ENCODE data around the gene REXO4. TPM values are rescaled to one million over a fixed set of nuclear protein-coding genes. Genes with fewer than 3 reads are reported as not detected.

Gene REXO4
- total RNA-seq, 3 donors from 2014 or later = 18.7 to 26.0 (median 20.1) TPM

DNA sequence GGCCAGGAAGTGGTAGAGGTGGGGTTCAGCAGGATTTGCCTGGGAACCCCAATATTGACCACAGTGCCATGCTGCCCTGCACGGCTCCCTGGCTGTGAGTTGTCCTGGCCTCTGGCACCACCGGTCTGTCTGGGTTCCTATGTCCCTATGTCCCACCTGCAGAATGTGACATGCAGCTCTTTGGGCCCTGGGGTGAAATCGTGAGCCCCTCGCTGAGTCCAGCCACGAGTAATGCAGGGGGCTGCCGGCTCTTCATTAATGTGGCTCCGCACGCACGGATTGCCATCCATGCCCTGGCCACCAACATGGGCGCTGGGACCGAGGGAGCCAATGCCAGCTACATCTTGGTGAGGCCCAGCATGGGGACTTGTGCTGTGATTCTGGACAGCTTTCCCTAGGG, 39.9 kb upstream of the REXO4 start:
- Histone ChIP-seq H3K4me3 (no peak overlapping the region), H3K4me1 (ENCODE audit: low read depth) (peaks cover 9% of the 10 kb centered on the region), H3K36me3 (ENCODE audit: low read depth) (no peaks in the 10 kb centered on the region), H3K9me3 (no peaks in the 10 kb centered on the region)
- TF ChIP-seq, protein P1, sequence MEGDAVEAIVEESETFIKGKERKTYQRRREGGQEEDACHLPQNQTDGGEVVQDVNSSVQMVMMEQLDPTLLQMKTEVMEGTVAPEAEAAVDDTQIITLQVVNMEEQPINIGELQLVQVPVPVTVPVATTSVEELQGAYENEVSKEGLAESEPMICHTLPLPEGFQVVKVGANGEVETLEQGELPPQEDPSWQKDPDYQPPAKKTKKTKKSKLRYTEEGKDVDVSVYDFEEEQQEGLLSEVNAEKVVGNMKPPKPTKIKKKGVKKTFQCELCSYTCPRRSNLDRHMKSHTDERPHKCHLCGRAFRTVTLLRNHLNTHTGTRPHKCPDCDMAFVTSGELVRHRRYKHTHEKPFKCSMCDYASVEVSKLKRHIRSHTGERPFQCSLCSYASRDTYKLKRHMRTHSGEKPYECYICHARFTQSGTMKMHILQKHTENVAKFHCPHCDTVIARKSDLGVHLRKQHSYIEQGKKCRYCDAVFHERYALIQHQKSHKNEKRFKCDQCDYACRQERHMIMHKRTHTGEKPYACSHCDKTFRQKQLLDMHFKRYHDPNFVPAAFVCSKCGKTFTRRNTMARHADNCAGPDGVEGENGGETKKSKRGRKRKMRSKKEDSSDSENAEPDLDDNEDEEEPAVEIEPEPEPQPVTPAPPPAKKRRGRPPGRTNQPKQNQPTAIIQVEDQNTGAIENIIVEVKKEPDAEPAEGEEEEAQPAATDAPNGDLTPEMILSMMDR (IDR thresholded peaks at IDR 0.05) = no peak
- ATAC-seq = no peak
- DNase-seq = no peak
- intact Hi-C loops (cut with DNase I, micrococcal nuclease) = no loop called here

DNA sequence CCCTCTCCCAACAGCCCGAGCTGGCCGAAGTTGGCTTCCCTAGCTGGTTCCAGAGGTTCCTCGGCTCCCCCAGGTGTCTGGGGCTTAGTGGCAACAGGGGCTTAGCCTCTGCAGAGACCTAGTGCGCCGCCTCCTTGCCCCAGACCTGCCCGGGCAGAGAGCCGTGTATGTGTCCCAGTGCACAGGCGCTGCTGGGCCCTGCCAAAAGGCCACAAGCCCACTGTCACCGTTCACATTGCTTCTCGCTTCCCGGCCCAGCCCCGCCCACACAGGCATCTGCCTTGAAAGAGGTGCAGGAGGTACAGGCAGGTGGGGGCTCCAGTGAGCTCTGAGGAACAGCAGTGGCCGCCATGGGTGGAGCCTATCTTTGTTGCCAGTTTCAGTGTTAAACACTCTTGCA, 39.4 kb upstream of the REXO4 start:
- peak in 1 of 3 donors; percentile 58 for DNase-seq
- no peak overlapping the region for H3K4me3 ChIP-seq
- H3K4me1 ChIP-seq (ENCODE audit: low read depth) = peaks cover 9% of the 10 kb centered on the region
- H3K36me3 ChIP-seq (ENCODE audit: low read depth) = no peaks in the 10 kb centered on the region
- no peak for ATAC-seq
- intact Hi-C loops (cut with DNase I, micrococcal nuclease) = no loop called here
- no peaks in the 10 kb centered on the region for H3K9me3 ChIP-seq
- TF ChIP-seq, protein P1 (IDR thresholded peaks at IDR 0.05) = no peak

DNA sequence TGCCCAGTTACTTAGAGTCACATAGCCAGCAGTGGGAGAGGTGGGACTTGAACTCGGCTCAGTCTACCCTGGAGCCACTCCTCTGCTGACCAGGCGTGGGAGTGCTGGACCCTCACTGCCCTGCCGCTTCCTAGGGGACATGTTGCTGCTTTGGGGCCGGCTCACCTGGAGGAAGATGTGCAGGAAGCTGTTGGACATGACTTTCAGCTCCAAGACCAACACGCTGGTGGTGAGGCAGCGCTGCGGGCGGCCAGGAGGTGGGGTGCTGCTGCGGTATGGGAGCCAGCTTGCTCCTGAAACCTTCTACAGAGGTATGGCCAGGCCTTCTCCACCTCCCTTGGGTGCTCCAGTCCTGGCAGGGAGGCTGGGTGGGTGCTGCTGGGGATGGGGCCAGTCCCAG, 38.6 kb upstream of the REXO4 start:
- Histone ChIP-seq H3K4me1 (ENCODE audit: low read depth) (peaks cover 7% of the 10 kb centered on the region), H3K9me3 (no peaks in the 10 kb centered on the region), H3K4me3 (no peak overlapping the region), H3K36me3 (ENCODE audit: low read depth) (no peaks in the 10 kb centered on the region)
- intact Hi-C loops (cut with DNase I, micrococcal nuclease) = no loop called here
- TF ChIP-seq, protein P1 (IDR thresholded peaks at IDR 0.05) = no peak
- DNase-seq (no peak), ATAC-seq (no peak)

DNA sequence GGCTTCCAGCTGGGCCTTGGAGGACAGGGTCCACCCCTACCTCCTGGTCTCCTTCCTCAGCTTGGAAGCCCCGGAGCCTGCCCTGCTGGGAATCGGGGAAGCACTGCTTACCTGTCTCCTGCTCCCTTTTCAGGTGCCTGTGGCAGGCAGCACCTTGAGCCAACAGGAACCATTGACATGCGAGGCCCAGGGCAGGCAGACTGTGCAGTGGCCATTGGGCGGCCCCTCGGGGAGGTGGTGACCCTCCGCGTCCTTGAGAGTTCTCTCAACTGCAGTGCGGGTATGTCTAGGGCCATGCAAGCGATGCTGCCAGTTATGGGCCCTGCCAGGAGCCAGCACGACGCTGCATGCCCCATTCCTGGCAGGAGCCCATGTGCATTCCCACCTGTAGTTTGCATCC, 38.1 kb upstream of the REXO4 start:
- Histone ChIP-seq H3K4me3 (no peak overlapping the region), H3K4me1 (ENCODE audit: low read depth) (peaks cover 7% of the 10 kb centered on the region), H3K9me3 (no peaks in the 10 kb centered on the region), H3K36me3 (ENCODE audit: low read depth) (no peaks in the 10 kb centered on the region)
- TF ChIP-seq, protein P1 (IDR thresholded peaks at IDR 0.05) = no peak
- intact Hi-C loops (cut with DNase I, micrococcal nuclease) = no loop called here
- ATAC-seq = no peak
- no peak for DNase-seq

DNA sequence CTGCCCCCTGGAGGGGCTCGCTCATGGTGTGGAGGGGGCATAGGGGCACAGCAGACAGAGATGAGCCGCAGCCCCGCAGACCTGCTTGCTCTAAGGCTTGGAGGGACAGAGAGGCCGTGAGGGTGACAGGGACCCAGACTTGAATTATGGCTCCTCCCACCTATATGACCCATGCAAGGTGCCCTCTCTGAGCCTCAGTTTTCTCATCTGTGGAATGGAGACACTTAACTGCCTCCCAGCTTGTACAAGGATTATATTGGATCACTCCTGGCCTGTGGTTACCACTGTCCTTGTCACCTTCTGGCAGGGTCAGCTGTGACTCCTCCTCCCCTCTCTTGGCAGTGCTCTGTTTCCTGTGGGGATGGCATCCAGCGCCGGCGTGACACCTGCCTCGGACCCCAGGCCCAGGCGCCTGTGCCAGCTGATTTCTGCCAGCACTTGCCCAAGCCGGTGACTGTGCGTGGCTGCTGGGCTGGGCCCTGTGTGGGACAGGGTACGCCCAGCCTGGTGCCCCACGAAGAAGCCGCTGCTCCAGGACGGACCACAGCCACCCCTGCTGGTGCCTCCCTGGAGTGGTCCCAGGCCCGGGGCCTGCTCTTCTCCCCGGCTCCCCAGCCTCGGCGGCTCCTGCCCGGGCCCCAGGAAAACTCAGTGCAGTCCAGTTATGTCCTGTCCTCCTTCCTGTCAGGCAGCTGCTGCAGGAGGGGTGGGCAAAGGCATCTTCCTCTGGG, 37.3 kb upstream of the REXO4 start:
- TF ChIP-seq, protein P1 (IDR thresholded peaks at IDR 0.05) = no peak
- H3K4me1 ChIP-seq (ENCODE audit: low read depth) = peaks cover 7% of the 10 kb centered on the region
- no peak overlapping the region for H3K4me3 ChIP-seq
- no peaks in the 10 kb centered on the region for H3K36me3 ChIP-seq (ENCODE audit: low read depth)
- intact Hi-C loops (cut with DNase I, micrococcal nuclease) = no loop called here
- H3K9me3 ChIP-seq = no peaks in the 10 kb centered on the region
- ATAC-seq (no peak), DNase-seq (no peak)

Data from mucosa of descending colon (tissue), 3 donors.